HG02852 (cell line): Measurements from ENCODE around the gene TNFRSF13B.
"Not testable (repeated sequence)": the region's sequence is repeated elsewhere in the genome, so short reads cannot be mapped to it uniquely, and the experiment has no call there.

ENCODE experiments used
- ATAC-seq: cut with Tn5 transposase; IDR thresholded peaks from one replicate; pipeline ENCODE4 v1.9.1; 2021; ENCODE audit warnings: mild to moderate bottlenecking, moderate library complexity; ENCODE audit not compliant: unreplicated experiment

The TNFRSF13B gene

DNA sequence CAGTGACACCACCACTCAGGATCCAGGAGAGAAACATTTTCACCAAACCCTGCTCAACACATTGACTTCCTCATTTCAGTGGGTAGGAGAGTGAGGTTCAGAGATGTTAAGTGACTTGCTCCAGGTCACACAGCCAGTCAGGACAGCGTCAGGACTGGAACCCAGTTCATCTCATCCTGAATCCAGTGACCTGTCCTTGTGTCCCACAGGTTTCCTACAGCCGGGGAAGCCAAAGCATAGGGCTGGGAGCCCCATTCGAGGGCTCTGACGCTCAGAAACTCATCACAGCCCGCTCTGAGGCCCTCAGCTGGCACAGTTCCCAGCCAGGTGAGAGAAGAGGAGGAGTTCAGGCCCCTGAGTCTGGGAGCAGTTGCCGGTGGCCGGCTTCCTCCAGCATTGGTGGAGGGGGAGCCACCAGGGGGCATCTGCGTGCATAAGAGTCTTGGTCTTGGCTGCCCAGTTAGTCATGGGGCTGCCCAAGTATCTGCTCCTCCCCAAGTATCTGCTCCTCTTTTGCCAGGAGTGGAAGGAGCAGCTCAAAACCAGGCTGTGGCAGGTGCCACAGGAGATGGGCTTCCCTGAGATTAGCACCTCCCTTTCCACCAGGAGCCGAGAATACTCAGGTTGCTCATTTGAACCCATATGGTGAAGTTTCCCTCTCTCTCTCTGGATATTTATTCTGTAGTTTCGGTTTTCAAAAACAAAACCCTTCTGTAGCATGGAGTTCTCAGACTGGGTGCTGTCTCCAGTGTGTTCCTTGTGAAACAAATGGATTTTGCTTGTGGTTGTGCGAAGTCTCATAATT is 56.0 kb downstream of the TNFRSF13B start:
- ATAC-seq, result no peak

DNA sequence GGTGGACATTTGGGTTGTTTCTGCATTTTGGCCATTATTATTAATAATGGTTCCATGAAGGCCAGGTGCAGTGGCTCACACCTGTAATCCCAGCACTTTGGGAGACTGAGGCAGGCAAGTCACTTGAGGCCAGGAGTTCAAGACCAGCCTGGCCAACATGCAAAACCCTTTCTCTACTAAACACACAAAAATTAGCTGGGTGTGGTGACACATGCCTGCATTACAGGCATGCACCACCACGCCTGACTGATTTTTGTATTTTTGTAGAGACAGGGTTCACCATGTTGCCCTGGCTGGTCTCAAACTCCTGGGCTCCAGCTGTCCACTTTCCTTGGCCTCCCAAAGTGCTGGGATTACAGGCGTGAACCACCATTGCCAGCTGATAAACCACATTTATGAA is 58.5 kb downstream of the TNFRSF13B start:
- ATAC-seq, result no peak

DNA sequence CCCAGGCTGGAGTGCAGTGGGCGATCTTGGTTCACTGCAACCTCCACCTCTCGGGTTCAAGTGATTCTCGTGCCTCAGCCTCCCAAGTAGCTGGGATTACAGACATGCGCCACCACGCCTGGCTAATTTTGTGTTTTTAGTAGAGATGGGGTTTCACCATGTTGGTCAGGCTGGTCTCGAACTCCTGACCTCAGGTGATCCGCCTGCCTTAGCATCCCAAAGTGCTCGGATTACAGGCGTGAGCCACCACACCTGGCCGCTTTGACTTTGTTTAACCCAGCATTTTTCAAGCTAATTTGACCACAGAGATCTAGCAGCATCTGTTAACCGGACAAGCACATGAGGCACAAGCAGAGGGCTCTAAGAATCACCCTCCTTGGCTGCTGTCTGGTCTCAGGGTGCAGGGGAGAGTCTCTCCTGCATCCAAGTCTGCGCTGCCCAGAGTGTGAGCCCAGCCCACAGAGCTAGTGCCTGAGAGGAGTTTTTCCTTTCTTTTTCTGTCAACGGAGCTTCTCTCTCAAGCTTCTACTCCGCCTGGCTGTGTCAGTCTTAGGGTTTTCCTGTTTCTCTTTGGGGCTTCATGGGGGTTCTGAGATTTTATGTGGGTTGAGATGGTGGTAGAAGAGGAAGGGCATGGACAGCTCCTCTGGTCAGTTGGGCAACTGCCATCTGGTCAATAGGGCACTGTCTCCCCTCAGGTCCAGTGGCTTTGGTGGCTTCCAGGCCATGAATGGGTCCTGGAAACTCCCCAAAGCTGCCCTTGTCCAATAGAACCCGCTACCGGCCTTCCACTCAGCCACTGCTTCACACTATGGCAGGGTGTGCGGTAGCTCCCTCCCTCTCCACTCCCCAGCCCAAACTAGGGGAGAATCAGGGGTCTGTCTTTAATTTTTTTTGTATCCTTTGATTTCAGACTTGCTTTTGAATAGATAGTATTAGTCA is 59.6 kb downstream of the TNFRSF13B start:
- no peak for ATAC-seq

DNA sequence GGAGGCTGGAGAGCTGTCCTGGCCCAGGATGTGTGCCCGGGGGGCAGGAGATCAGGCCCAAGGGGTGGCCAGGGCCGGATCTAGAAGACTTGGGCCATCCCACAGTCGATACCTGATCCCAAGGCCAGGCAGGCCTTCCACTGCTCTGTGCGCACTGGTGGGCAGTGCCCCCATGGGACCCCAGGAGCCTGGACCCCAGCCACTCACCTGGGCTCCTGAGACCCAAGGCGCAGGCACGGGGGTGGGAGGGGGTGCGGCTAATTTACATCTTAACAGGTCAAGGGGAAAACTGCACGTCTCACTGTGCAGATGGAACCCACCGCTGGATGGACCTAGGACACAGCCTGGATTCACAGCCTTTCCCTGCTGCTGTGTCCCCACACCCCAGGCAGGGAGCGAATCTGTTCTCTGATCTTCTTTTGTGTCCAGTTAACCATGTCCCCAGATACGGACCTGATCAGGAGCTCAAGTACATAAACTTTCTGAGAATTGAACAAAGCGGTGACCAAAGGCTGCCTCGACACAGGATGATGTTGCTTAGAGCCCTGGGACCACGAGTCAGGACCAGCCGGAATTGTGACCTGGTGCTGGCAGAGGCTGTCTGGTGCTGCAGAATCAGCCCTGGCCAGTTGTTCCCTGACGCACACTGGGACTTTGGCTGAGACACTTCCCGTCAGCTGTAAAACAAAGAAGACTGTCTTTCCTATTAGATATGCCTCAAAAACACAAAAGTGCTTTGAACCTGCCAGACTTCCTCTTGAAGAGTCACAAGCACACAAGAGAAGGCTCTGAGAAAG is 60.6 kb downstream of the TNFRSF13B start:
- no peak for ATAC-seq

DNA sequence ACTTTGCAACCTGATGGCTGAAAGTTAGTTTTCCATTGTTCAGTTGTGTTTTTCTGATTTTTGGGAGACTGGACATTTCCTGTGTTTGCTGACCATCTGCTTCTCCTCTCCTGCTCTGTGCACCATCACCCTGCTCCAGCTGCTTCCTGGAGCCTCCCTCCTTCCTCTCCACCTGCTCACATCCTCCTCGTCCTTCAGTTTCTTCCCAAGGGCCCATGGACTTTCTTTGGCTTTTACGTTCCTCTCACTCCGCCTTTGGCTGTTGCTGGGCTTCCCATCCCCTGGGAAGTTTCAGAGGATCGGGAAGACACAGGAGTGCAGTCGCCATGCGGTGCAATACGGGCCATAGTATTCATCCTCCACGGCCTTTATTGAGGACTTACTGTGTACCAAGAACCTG is 61.6 kb downstream of the TNFRSF13B start:
- no peak for ATAC-seq

DNA sequence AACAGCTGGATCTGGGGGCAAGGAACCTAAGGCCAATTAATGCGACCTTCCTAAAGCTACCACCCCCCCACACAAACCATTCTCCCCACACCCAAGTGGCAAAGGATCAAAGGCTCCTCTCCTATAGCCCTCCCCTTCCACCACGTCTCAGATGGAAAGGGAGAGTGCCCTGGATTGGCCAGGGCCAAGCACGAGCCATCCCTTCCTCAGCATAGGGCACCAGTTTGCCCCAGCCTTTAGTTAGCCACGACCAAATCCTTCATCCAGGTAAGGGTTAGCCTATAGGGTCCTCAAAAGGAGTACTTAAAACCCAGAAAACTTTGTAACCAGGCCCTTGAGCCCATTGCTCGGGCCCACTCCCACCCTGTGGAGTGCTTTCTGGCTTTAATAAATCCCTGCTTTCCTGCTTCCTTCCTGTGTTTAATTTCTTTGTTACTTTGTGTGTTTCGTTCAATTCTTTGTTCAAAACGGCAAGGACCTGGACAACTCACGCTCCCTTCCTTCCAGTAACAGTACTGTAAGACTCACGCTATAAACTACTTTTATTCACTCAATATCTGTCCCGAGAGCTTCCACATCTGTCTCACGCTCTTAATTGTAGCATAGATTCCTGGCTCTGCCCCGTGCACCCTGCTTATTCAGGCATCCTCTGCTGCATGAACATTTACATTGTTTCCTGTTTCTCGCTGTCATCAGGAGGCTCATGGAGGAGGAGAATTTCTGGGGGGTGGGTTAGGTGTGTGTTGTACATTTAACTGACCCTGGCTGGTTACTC is 62.3 kb downstream of the TNFRSF13B start:
- ATAC-seq, result no peak

DNA sequence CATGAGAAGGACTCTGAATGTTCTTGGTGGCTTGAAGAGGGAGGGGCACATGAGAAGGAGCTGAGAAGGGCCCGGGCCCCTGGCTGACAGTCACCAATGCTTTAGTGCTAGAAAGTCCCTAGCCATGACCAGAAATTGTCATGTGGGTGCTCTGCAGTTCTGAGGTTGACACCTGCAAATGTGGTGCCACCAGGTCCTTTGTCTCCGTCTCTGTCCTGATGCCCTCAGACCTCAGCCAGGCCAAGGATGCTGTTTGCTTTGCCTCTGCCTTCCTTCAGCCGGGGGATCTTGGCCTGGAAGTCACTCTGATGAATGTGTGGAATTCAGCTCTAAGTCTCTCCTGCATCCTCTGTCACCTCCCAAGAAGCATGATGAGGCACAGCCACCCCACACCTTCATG is 63.6 kb downstream of the TNFRSF13B start:
- ATAC-seq, result no peak

DNA sequence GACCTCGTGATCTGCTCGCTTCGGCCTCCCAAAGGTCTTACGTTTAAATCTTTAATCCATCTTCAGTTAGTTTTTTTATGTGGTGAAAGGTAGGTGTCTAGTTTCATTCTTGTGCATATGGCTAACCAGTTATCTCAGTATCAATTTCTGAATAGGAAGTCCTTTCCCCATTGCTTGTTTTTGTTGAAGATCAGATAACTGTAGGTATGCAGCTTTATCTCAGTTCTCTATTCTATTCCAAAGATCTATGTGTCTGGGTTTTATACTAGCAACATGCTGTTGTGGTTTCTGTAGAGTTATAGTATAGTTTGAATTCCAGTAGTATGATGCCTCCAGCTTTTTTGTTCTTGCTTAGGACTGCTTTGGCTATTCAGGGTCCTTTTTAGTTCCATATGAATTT is 65.2 kb downstream of the TNFRSF13B start:
- ATAC-seq, result no peak

DNA sequence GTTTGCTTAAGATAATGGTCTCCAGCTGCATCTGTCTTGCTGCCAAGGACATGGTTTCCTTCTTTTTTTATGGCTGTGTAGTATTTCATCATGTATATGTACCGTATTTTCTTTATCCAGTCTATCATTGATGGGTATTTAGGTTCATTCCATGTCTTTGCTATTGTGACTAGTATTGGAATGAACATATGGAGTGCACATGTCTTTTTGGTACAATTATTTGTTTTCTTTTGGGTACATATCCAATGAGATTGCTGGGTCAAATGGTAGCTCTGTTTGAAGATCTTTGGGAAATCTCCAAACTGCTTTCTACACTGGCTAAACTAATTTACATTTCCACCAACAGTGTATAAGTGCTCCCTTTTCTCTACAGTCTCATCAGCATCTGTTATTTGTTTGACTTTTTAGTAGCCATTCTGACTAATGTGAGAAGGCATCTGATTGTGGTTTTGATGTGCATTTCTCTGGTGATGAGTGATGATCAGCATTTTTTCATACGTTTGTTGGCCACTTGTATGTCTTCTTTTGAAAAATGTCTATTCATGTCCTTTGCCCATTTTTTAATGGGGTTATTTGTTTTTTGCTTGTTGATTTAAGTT is 66.2 kb downstream of the TNFRSF13B start:
- ATAC-seq, result no peak

DNA sequence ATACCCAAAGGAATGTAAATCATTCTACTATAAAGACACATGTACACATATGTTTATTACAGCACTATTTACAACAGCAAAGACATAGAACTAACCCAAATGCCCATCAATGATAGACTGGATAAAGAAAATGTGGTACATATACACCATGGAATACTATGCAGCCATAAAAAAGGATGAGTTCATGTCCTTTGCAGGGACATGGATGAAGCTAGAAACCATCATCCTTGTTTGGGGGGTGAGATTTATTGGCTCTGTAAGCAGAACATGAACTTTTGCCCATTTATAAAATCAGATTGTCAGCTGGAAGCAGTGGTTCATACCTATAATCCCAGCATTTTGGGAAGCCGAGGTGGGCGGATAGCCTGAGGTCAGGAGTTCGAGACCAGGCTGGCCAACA is 68.8 kb downstream of the TNFRSF13B start:
- ATAC-seq, result not testable (repeated sequence)

DNA sequence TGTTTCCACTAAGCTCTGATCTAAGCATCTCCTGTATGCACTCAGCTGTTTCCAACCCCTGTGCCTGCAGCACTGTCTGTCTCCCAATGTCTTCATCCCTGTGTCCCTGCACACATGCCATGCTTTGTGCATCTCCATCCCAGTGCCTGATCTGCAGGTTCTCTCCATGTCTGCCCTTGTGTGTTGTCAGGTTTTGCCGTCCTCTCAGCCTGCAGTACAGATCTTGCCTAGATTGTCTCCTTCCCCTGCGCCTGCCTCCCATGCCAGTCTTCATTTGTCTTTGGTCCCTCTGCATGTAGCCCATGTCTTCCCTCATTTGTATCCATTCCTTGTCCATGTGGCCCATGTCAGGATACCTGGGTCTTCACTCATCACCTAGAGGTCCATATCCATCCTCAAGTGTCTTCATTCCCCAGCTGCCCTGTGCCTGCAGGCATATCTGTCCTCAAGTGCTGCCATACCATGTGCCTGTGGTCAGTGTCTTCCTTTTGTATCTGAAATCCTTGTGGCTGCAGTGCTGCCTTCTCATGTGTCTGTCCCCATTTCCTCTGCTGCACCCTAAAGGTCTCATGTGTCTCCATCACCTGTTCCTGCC is 71.5 kb downstream of the TNFRSF13B start:
- no peak for ATAC-seq

DNA sequence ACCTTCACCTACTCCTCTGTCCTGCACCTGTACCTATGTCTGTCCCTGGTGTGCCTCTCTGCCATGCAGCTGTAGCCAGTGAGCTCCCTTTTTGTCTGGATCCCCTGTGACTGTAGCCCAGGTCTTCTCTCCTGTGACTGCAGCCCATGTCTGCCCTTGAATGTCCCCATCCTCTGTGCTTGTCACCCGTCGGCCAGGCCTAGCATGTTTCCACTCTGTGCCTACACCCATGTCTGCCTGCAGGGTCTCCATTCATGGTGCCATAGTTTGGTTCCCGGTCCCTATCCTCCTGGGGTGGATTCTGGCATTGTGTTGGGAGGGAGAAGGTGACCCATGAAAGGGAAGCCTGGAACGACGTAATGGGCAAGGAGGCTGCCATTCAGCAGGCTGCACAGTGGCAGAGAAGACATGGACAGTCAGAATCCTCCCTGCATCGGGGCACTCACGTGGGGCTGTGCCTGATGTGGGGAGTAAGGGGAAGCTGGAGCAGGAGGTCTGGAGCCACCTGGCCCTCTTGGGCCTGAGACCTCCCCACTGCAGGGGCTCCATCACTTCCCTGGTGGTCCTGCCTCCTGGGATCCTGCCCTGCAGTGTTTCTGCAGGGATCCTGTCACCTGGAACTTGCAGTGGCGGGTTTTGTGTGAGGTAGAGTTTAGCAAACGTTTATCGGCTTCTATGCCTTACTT is 74.6 kb downstream of the TNFRSF13B start:
- not testable (repeated sequence) for ATAC-seq

DNA sequence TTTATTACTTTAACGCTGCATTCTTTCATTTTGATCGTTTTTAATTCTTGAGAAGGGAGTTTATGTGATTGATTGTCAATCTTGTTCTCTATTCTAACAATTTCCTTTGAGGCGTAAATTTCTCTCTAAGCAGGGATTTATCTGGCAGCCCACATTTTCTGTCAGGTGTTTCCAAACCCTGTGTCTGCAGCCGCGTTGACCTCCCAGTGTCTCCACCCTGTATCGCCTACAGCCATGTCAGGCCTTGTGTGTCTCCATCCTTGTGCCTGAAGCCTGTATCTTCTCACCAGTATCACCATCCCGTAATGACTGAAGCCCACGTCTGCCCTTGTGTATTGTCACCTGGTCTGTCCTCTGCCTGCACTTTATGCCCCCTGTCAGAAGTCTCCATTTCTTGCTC is 75.7 kb downstream of the TNFRSF13B start:
- ATAC-seq, result not testable (repeated sequence)

DNA sequence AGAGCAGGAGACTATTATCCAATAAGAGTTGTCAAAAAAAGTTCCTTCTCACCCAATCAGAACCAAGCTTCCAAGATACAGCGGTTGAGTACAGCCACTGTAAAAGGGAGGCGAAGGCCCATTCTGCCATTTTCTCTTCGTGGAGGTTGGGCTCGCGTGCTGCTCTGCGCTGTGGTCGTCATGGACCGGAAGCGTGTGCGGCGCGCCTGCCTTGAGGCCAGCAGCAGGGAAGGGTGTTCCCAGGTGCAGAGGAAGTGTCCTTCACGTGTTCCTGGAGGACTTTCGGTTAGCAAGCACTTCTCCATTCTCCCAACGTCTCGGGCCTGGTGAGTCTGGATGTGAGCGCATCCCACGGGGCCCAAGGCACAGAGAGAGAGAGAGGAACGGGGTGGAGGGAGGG is 78.4 kb downstream of the TNFRSF13B start:
- ATAC-seq, result not testable (repeated sequence)

DNA sequence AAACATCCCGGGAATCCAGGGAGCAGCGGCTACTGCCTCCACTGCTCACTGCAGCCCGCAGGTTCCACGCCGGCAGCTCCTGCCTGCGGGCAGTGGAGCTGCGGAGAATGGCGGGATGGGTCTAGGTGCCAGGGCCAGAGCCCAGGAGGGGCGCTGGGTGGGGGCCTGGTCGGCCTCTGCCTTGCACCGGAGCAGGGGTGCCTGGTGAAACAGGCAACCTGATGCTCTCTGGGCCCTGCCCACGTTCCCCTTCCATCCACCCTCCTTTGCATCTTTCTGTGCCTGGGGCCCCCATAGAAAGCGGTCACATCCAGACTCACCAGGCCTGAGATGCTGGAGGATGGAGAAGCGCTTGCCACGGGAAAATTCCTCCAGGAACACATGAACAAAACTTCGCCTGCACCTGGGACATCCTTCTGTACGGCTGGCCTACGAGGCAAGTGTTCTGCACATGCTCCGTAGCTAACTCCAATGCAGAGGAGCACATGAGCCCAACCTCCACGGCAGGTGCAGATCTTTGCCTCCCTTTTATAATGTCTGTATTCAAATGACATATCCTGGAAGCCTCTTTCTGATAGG is 79.0 kb downstream of the TNFRSF13B start:
- not testable (repeated sequence) for ATAC-seq

DNA sequence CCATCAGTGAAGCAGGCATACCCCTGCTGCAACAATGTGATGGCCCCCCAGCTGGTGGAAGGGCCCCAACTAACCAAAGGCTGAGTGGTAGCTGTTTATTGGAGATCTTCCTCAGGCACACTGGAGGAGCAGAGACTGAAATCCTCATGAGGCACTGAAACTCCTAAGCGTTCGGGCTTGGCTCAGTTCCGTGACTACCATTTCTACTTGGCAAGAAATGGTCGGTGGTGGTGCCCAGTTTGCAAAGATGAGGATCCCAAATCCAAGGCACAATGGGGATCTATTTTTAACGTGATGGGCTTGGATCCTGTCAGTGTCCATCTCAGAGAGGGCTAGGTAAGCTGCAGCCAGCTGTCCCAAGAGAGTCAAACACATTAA is 82.8 kb downstream of the TNFRSF13B start:
- no peak for ATAC-seq
